ENCODE measurements around the gene PKP4. TPM values are rescaled to one million over a fixed set of nuclear protein-coding genes. Genes with fewer than 3 reads are reported as not detected.

The PKP4 gene
- total RNA-seq, 4 donors from 2014 or later, result 58.2 to 115 (median 89.9) TPM

DNA sequence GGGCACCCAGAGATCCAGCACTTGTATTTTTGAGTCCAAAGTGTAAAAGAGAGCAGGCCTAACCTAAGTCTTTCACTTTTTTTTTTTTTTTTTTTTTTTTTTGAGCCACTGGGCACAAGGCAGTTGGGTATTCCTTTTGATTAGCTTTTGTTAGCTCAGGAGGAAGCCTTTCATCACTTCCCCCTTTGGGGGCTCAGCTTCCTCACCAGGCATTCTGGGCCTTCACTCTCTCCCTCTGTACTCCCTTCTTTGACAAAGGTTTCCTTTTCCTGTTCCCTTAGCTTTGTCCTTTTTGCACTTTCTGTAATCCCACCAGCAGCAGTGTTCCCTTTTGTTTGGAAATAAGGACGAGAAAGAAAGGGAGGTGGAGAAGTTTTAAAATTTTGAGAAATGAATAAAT is 88.2 kb downstream of the PKP4 start:
- no peak for TF ChIP-seq POLR2A (IDR thresholded peaks at IDR 0.05)
- no peak for TF ChIP-seq POLR2AphosphoS5 (IDR thresholded peaks at IDR 0.05)
- no peak for TF ChIP-seq EP300 (IDR thresholded peaks at IDR 0.05)
- TF ChIP-seq, protein P1, sequence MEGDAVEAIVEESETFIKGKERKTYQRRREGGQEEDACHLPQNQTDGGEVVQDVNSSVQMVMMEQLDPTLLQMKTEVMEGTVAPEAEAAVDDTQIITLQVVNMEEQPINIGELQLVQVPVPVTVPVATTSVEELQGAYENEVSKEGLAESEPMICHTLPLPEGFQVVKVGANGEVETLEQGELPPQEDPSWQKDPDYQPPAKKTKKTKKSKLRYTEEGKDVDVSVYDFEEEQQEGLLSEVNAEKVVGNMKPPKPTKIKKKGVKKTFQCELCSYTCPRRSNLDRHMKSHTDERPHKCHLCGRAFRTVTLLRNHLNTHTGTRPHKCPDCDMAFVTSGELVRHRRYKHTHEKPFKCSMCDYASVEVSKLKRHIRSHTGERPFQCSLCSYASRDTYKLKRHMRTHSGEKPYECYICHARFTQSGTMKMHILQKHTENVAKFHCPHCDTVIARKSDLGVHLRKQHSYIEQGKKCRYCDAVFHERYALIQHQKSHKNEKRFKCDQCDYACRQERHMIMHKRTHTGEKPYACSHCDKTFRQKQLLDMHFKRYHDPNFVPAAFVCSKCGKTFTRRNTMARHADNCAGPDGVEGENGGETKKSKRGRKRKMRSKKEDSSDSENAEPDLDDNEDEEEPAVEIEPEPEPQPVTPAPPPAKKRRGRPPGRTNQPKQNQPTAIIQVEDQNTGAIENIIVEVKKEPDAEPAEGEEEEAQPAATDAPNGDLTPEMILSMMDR (IDR thresholded peaks at IDR 0.05), result no peak
- H3K9me3 ChIP-seq, result no peaks in the 10 kb centered on the region
- no peaks in the 10 kb centered on the region for H3K27me3 ChIP-seq
- ATAC-seq, result no peak
- peaks cover 0 to 18% (median 0%) of the 10 kb centered on the region in 3 donors for H3K4me1 ChIP-seq
- no peak overlapping the region for H3K27ac ChIP-seq
- no peak overlapping the region for H3K4me3 ChIP-seq
- peaks cover 0 to 13% of the 10 kb centered on the region in 2 donors for H3K36me3 ChIP-seq
- 43 to 86% methylated on average over 1 of the region's 1 CpG for WGBS, 2 donors (ENCODE audit: low coverage in 1 of 2)

DNA sequence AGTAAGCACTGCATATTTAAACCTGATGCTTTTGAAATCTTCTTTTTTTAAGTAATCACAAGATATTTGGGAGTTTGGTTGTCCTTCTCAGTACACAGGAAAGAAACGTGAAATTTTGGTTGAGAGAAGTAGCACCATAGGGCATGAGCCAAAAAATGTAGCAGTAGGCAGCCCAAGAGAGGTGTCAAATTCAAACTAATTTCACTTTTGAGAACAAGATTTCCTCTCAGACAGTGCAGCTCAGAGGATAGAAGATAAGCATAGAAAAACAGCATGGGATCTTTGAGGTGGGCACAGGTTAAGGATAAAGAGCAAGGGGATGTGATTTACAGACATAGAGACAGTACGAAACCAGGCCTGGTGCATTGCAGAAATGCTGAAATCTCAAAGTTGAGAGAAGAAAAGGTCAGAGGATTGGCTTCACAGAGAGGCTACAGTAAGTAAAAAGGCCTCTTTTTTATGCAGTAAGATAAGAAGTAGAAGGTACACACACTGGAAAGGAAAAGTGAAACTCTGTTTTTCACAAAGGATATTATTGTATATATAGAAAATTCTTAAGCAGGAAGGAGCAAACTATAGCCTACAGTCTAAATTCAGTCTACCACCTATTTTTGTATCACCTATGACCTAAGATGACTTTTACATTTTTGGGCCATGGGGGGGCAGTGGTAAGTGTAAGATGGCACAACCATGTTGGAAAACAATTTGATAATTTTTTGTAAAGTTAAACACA is 89.8 kb downstream of the PKP4 start:
- TF ChIP-seq, protein P1 (IDR thresholded peaks at IDR 0.05), result no peak
- TF ChIP-seq EP300 (IDR thresholded peaks at IDR 0.05) (no peak), POLR2AphosphoS5 (IDR thresholded peaks at IDR 0.05) (no peak), POLR2A (IDR thresholded peaks at IDR 0.05) (no peak)
- peaks cover 0 to 13% of the 10 kb centered on the region in 2 donors for H3K36me3 ChIP-seq
- H3K4me1 ChIP-seq, result peaks cover 0 to 13% (median 0%) of the 10 kb centered on the region in 3 donors
- H3K27ac ChIP-seq, result no peak overlapping the region
- no peaks in the 10 kb centered on the region for H3K9me3 ChIP-seq
- no peaks in the 10 kb centered on the region for H3K27me3 ChIP-seq
- no peak for ATAC-seq
- 64 to 75% methylated on average over 2 of the region's 2 CpGs for WGBS, 2 donors (ENCODE audit: low coverage in 1 of 2)
- no peak overlapping the region for H3K4me3 ChIP-seq

DNA sequence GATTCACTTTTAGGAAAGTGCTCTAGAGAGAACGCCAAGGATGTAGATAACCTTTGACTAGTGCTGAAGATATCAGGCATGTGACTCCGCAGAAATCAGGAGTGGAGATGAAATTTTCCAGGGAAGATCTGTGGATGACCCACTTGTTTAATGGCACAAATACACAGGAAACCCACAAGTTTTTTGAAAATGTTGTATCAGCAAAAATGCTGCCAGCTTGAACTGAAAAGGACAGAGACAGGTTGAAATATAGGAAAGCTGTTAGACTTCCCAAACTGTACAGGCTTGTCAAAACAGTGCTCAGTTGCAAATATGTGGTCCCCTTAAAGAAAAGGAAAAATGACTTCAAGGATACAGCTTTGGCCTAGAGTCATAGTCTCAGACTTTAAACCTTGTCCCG is 96.5 kb downstream of the PKP4 start:
- H3K4me1 ChIP-seq, result no peaks in the 10 kb centered on the region
- no peak overlapping the region for H3K4me3 ChIP-seq

DNA sequence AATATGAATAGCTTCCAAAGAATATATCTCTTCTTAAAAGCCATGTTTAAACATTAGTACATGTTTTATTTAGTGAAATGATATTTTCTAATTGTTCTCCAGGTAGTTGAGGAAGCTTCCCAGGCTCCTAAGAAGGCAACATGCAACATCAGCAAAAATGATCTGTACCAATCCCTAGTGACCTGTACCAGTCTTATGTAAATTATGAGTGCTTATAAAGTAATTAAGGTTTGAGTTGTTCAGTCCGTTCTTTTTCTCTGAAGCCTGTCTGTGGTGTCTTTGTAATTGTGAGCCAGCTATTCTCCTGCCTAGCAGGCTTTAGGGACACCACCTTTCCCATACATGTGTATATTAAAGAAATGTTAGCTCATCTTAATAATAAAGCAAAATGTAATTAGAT is 98.2 kb downstream of the PKP4 start:
- Histone ChIP-seq H3K9me3 (no peaks in the 10 kb centered on the region), H3K27ac (no peak overlapping the region), H3K4me3 (no peak overlapping the region), H3K4me1 (no peaks in the 10 kb centered on the region), H3K36me3 (no peaks in the 10 kb centered on the region), H3K27me3 (no peaks in the 10 kb centered on the region)
- 75 to 76% methylated on average over 1 of the region's 1 CpG for WGBS, 2 donors (ENCODE audit: low coverage in 1 of 2)
- ATAC-seq, result no peak
- TF ChIP-seq EP300 (IDR thresholded peaks at IDR 0.05) (no peak), POLR2AphosphoS5 (IDR thresholded peaks at IDR 0.05) (no peak), POLR2A (IDR thresholded peaks at IDR 0.05) (no peak)
- TF ChIP-seq, protein P1 (IDR thresholded peaks at IDR 0.05), result no peak

More for the DNA sequence above, 96.5 kb downstream of the PKP4 start:
- Histone ChIP-seq H3K27me3 (no peaks in the 10 kb centered on the region), H3K36me3 (peaks cover 0 to 11% of the 10 kb centered on the region in 2 donors), H3K9me3 (no peaks in the 10 kb centered on the region), H3K27ac (no peak overlapping the region)
- TF ChIP-seq POLR2A (IDR thresholded peaks at IDR 0.05) (no peak), POLR2AphosphoS5 (IDR thresholded peaks at IDR 0.05) (no peak), EP300 (IDR thresholded peaks at IDR 0.05) (no peak)
- TF ChIP-seq, protein P1 (IDR thresholded peaks at IDR 0.05), result no peak
- WGBS, 2 donors (ENCODE audit: low coverage in 1 of 2), result 96 to 97% methylated on average over 3 of the region's 3 CpGs
- ATAC-seq, result no peak

DNA sequence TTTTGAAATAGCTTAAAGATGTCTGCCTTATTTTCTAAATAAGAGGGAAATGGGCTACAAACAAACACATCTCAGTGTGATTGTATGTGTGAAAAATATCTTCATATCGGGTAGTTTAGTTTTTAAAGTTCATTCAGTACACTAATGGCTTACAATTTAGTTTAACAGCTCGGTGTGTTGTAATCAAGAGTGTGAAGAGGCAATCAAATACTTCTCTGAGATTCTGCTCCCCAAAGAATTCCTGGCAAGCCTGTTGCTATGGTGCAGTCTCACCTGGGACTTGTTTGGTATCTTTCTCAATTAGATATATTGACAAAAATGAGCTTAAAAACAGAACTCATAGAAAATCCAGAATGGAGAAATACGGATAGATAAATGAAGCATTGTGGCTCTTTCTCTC is 99.4 kb downstream of the PKP4 start:
- Histone ChIP-seq H3K9me3 (no peaks in the 10 kb centered on the region), H3K4me3 (no peak overlapping the region), H3K36me3 (no peaks in the 10 kb centered on the region), H3K27ac (no peak overlapping the region), H3K4me1 (no peaks in the 10 kb centered on the region), H3K27me3 (no peaks in the 10 kb centered on the region)
- TF ChIP-seq EP300 (IDR thresholded peaks at IDR 0.05), result no peak
- TF ChIP-seq, protein P1 (IDR thresholded peaks at IDR 0.05), result no peak
- no peak for TF ChIP-seq POLR2AphosphoS5 (IDR thresholded peaks at IDR 0.05)
- no peak for TF ChIP-seq POLR2A (IDR thresholded peaks at IDR 0.05)
- WGBS, 2 donors (ENCODE audit: low coverage in 1 of 2), result 84 to 91% methylated on average over 3 of the region's 3 CpGs
- no peak for ATAC-seq
